GM12878 (cell line): Measurements from ENCODE around the gene CDKN2A. TPM values are rescaled to one million over a fixed set of nuclear protein-coding genes. Genes with fewer than 3 reads are reported as not detected.

ENCODE experiments used
- ATAC-seq: fragments of 200-7000 bp; cut with Tn5 transposase; 3 replicates; pipeline ENCODE4 v1.9.1; 2020; ENCODE audit warnings: mild to moderate bottlenecking, moderate library complexity
- BruUV-seq: library from RNA; stranded (reverse); fragments of 400-500 nt; replicated peaks from 2 replicates; lab custom pipeline; 2021; lab: Mats Ljungman, UMichigan
- CTCF ChIA-PET: fragments of 300-600 bp; sonication (Branson Sonifier 250); formaldehyde crosslinking; extraction: SDS; loops from one replicate; lab custom pipeline; 2021; ENCODE audit warnings: inconsistent platforms; lab: Yijun Ruan, JAX
- POLR2A ChIA-PET: fragments of 350-600 bp; formaldehyde crosslinking; extraction: SDS; loops from one replicate; lab custom pipeline; 2021; ENCODE audit warnings: inconsistent platforms; lab: Charles Lee
- RAD21 ChIA-PET: fragments of 300-600 bp; sonication (Branson Sonifier 250); formaldehyde crosslinking; loops from one replicate; lab custom pipeline; 2023; ENCODE audit warnings: antibody characterized with exemption; ENCODE audit not compliant: unreplicated experiment; lab: Charles Lee
- SMC1A ChIA-PET: fragments of 300-600 bp; sonication (Branson Sonifier 250); formaldehyde crosslinking; loops from one replicate; lab custom pipeline; 2023; ENCODE audit not compliant: unreplicated experiment, uncharacterized antibody; lab: Charles Lee
- DNase-seq: peaks from one replicate; pipeline ENCODE4 v3.0.0-alpha.2; 2011; ENCODE audit warnings: low read depth, low spot score
- FAIRE-seq: peaks from 3 replicates; lab custom pipeline; 2011; peaks lifted over from hg19 to GRCh38; lab: Jason Lieb, UNC
- H2AFZ ChIP-seq: 2 replicates; pipeline ENCODE4 v1.6.0; 2011; ENCODE audit warnings: low read depth, low read length, control low read depth; ENCODE audit not compliant: control insufficient read depth
- H3K27ac ChIP-seq: 2 replicates; pipeline ENCODE4 v1.5.1; 2011; ENCODE audit warnings: control low read depth; ENCODE audit not compliant: control insufficient read depth, insufficient read depth
- H3K27me3 ChIP-seq, 2 experiments: replicated peaks in 1 of 2; 2 replicates each; pipeline versions ENCODE4 v1.6.0 to v1.6.1; 2011; ENCODE audit warnings: low read length in 1 of 2; ENCODE audit not compliant: control insufficient read depth in 2 of 2, insufficient read depth in 2 of 2
- H3K36me3 ChIP-seq, 2 experiments: 2 replicates each; pipeline ENCODE4 v1.5.1; 2011; ENCODE audit warnings: low read length in 1 of 2; ENCODE audit not compliant: control insufficient read depth in 2 of 2, insufficient read depth in 2 of 2
- H3K4me1 ChIP-seq: 2 replicates; pipeline ENCODE4 v1.6.1; 2011; ENCODE audit warnings: mild to moderate bottlenecking, low read length, moderate library complexity, mixed read lengths; ENCODE audit not compliant: control insufficient read depth, insufficient read depth
- H3K4me2 ChIP-seq: 2 replicates; pipeline ENCODE4 v1.6.0; 2011; ENCODE audit warnings: control low read depth; ENCODE audit not compliant: control insufficient read depth, insufficient read depth
- H3K4me3 ChIP-seq: fragments of 200-600 bp; sonication (generic); 2 replicates; pipeline ENCODE4 v1.5.1; 2016
- H3K79me2 ChIP-seq: 2 replicates; pipeline ENCODE4 v1.6.0; 2011; ENCODE audit warnings: low read length; ENCODE audit not compliant: control insufficient read depth, insufficient read depth
- H3K9ac ChIP-seq: 2 replicates; pipeline ENCODE4 v1.8.0; 2011; ENCODE audit warnings: low read length, control low read depth, mixed read lengths; ENCODE audit not compliant: control insufficient read depth, insufficient read depth
- H3K9me3 ChIP-seq: replicated peaks from 3 replicates; pipeline ENCODE4 v1.5.1; 2011; ENCODE audit warnings: mild to moderate bottlenecking, low read length; ENCODE audit not compliant: control insufficient read depth, insufficient read depth
- H4K20me1 ChIP-seq: 2 replicates; pipeline ENCODE4 v1.6.0; 2011; ENCODE audit not compliant: control insufficient read depth, insufficient read depth
- BMI1 ChIP-seq: fragments of 450-650 bp; IDR thresholded peaks from 2 replicates; pipeline ENCODE4 v1.6.1; 2016; ENCODE audit warnings: mild to moderate bottlenecking, moderate library complexity, borderline replicate concordance
- CEBPB ChIP-seq, 2 experiments: fragments of 150-350 bp in 1 of 2; IDR thresholded peaks; 2 replicates each; pipeline ENCODE4 v1.6.1; 2012 to 2014; ENCODE audit warnings: low read depth in 2 of 2, low read length in 2 of 2, borderline replicate concordance in 1 of 2, inconsistent platforms in 1 of 2
- EGR1 ChIP-seq, 2 experiments: IDR thresholded peaks; 1 replicate in 1 of 2; 2 replicates in 1 of 2; pipeline ENCODE4 v1.6.1; 2011 to 2012; ENCODE audit warnings: low read depth in 2 of 2, low read length in 2 of 2, borderline replicate concordance in 1 of 2, mild to moderate bottlenecking in 1 of 2, moderate library complexity in 1 of 2
- ETV6 ChIP-seq, 2 experiments: fragments of 450-650 bp in 1 of 2; IDR thresholded peaks in 1 of 2; conservative IDR thresholded peaks in 1 of 2; 2 replicates each; pipeline ENCODE4 v1.6.1; 2014; ENCODE audit warnings: antibody characterized with exemption in 1 of 2, borderline replicate concordance in 1 of 2, low read depth in 1 of 2, mild to moderate bottlenecking in 1 of 2, moderate library complexity in 1 of 2
- EZH2 ChIP-seq: IDR thresholded peaks from 2 replicates; pipeline ENCODE4 v1.6.1; 2012; ENCODE audit warnings: low read depth, mild to moderate bottlenecking, control low read depth, inconsistent platforms, low read length, borderline replicate concordance; ENCODE audit not compliant: control insufficient read depth
- IRF3 ChIP-seq: fragments of 450-650 bp; IDR thresholded peaks from 2 replicates; pipeline ENCODE4 v1.6.1; 2014; ENCODE audit warnings: mild to moderate bottlenecking
- NFXL1 ChIP-seq: fragments of 450-650 bp; IDR thresholded peaks from 2 replicates; pipeline ENCODE4 v1.6.1; 2017; ENCODE audit warnings: antibody characterized with exemption, mild to moderate bottlenecking, borderline replicate concordance
- NKRF ChIP-seq: fragments of 450-650 bp; conservative IDR thresholded peaks from 2 replicates; pipeline ENCODE4 v1.6.1; 2017; ENCODE audit warnings: mild to moderate bottlenecking, moderate library complexity
- PML ChIP-seq: IDR thresholded peaks from 2 replicates; pipeline ENCODE4 v1.6.1; 2012; ENCODE audit warnings: low read length, inconsistent platforms
- POLR2A ChIP-seq: IDR thresholded peaks from 2 replicates; pipeline ENCODE4 v1.6.1; 2011; ENCODE audit warnings: low read depth, mild to moderate bottlenecking, low read length
- RBBP5 ChIP-seq: fragments of 200-600 bp; sonication (generic); conservative IDR thresholded peaks from 2 replicates; pipeline ENCODE4 v1.6.1; 2016
- SIN3A ChIP-seq: IDR thresholded peaks from 2 replicates; pipeline ENCODE4 v1.6.1; 2012; ENCODE audit warnings: low read depth, low read length, improper control_type of control experiment
- STAT3 ChIP-seq: IDR thresholded peaks from 2 replicates; pipeline ENCODE4 v1.6.1; 2011; ENCODE audit warnings: low read depth, low read length, improper control_type of control experiment
- TCF7 ChIP-seq: IDR thresholded peaks from 2 replicates; pipeline ENCODE4 v1.6.1; 2014; ENCODE audit warnings: antibody characterized with exemption, borderline replicate concordance
- YY1 ChIP-seq: IDR thresholded peaks from 2 replicates; pipeline ENCODE4 v1.6.1; 2011; ENCODE audit warnings: low read depth, mild to moderate bottlenecking, low read length
- WGBS: methylation state at CpG from one replicate; pipeline ENCODE4 v1.1.6; 2016; ENCODE audit warnings: low lambda C conversion rate; ENCODE audit not compliant: insufficient replicate concordance, insufficient coverage; ENCODE audit errors: missing lambda C conversion rate; 5-methylcytosine and 5-hydroxymethylcytosine counted together
- in situ Hi-C: fragments of 300-500 bp; cut with MboI; formaldehyde crosslinking; loops from 9 replicates; pipeline ENCODE4 v1.14.3; 2018; ENCODE audit warnings: mixed read lengths
- intact Hi-C: fragments of 100-400 bp; cut with micrococcal nuclease; formaldehyde crosslinking; loops from one replicate; pipeline ENCODE4 v1.14.2; 2022; ENCODE audit not compliant: unreplicated experiment
- polyA plus RNA-seq, 11 experiments: library from polyadenylated mRNA; depleted of rRNA in 4 of 11; unstranded in 6 of 11; stranded (reverse) in 5 of 11; fragments of >200 nt; fragmentation: Nextera tagmentation in 4 of 11; fragmentation: Illumina TruSeq in 1 of 11; extraction: Ambion mirVana in 4 of 11; extraction: Trizol in 1 of 11; gene quantifications; 1 replicate in 1 of 11; 2 replicates in 10 of 11; pipeline versions ENCODE4 v1.2.1 to v1.2.3, GENCODE V29; 2011 to 2016; ENCODE audit warnings: inconsistent platforms in 2 of 11, missing spikeins in 2 of 11, low read depth in 1 of 11
- total RNA-seq, 4 experiments: library from RNA; depleted of rRNA in 3 of 4; stranded (reverse); fragments of >200 nt in 3 of 4; fragmentation: Illumina TruSeq in 1 of 4; extraction: Trizol in 1 of 4; gene quantifications; 2 replicates each; pipeline versions ENCODE4 v1.2.1 to v1.2.3, GENCODE V29; 2013 to 2021

The CDKN2A gene
- total and polyA plus RNA-seq, 10 of the 15 experiments (the other 5 are each of a cell fraction or from before 2014, with no cell fraction given), result 0.84 to 41.2 (median 18.4) TPM

GRCh38 chr9:21983561-21983935, 10.6 kb downstream of the CDKN2A start:
- Histone ChIP-seq H3K4me3 (no peak overlapping the region), H3K9ac (no peak overlapping the region), H3K4me1 (no peaks in the 10 kb centered on the region), H3K79me2 (no peaks in the 10 kb centered on the region), H3K27me3 (0 out of 4 replicates have a peak, but pooled peaks cover 0 to 3% of the 10 kb centered on the region in 2 experiments), H3K4me2 (no peak overlapping the region), H4K20me1 (no peaks in the 10 kb centered on the region), H3K27ac (no peak overlapping the region), H3K36me3 (no peaks in the 10 kb centered on the region), H2AFZ (no peak overlapping the region), H3K9me3 (no peaks in the 10 kb centered on the region)
- ChIA-PET CTCF (interaction anchor here (0.7 to 4.9 kb wide), 4 partner anchors 24 to 172 kb away, joined by 3 to 30 read pairs (median 4); partner anchors contain the start of gene CDKN2B), POLR2A (no interaction called here), SMC1A (interaction anchor here (0.6 to 1.7 kb wide), 3 partner anchors 23 to 180 kb away, joined by 3 to 4 read pairs (median 4); partner anchors contain the start of gene CDKN2B), RAD21 (no interaction called here)
- ATAC-seq (0 out of 3 replicates have a peak, but pooled peaks have one; percentile 24), FAIRE-seq (no peak), DNase-seq (no peak)
- intact Hi-C loops, result no loop called here
- 94% methylated on average over 1 of the region's 1 CpG for WGBS
- TF ChIP-seq EGR1 (IDR thresholded peaks at IDR 0.05; ENCODE audit: borderline replicate concordance in 1 of 2, low read depth in 2 of 2, low read length in 2 of 2), result no peak
- no peak for TF ChIP-seq IRF3
- TF ChIP-seq ETV6 (conservative IDR thresholded peaks at IDR 0.05 in 1 of 2, IDR thresholded peaks at IDR 0.05 in 1 of 2; ENCODE audit: borderline replicate concordance in 1 of 2, low read depth in 1 of 2), result no peak
- no peak for TF ChIP-seq STAT3
- TF ChIP-seq POLR2A, result no peak
- TF ChIP-seq NKRF, result no peak
- no peak for TF ChIP-seq CEBPB (IDR thresholded peaks at IDR 0.05; ENCODE audit: borderline replicate concordance in 1 of 2, low read depth in 2 of 2, low read length in 2 of 2)
- no peak for TF ChIP-seq NFXL1
- no peak for TF ChIP-seq EZH2
- TF ChIP-seq YY1, result no peak
- TF ChIP-seq PML, result no peak
- TF ChIP-seq SIN3A, result no peak
- no peak for TF ChIP-seq TCF7
- no peak for TF ChIP-seq RBBP5
- no peak for TF ChIP-seq BMI1
- in situ Hi-C loops, result no loop called here
- no TSS peak for BruUV-seq
